ENCODE results near the gene RIMKLA.
A peak's percentile ranks its signal among the peaks of the same experiment; 100 is the strongest.

RIMKLA gene

DNA sequence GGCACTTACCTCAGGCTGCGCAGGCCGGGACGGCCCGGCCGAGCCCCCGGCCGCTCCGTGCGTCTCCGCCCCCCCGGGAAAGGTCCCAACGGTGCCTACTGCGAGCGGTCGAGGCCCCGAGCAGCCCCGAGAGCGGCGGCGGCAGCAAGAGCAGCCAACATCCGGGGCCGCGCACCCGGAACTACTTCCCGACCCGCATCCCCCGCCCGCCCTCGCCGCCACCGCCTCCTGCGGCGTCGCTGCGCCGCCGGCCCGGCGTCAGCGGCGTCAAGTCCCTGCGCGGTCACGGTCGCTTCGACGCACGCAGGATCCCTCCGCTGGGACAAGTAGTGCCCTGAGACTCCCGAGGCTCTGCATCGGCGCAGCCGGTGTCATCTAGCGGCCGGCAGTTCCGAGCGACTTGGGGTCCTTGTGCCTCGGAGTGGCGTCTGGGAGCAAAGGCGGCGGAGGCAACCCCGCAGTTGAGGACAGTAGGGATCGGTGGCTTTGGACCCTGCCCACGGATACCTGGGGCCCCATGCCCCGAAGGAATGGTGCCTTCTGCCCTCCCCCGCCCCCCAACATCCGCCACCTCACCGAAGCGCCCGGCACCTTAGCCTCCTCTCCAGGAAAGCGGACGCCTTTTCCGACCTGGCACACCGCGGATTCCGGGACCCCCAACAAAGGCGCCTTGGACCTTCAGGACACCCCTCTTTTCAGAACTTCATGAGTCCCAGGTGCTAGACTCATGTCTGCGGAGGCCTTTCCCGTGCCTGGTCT lies 45.4 kb upstream of the RIMKLA start, which contains the start of gene FOXJ3:
Gene FOXJ3, minus strand, starts transcription at position 186 of the 759 bp plus-strand sequence. CDS start 24,142 bp downstream, outside the sequence.
- Histone ChIP-seq H3K18ac (ENCODE audit: low read length) (peak within 1 kb of the TSS; percentile 95), H3K79me2 (ENCODE audit: control insufficient read depth, insufficient read depth, low read length, poor library complexity) (peaks cover 20% of the 10 kb centered on the region), H3K4me3 (ENCODE audit: low read depth, low read length) (peak within 1 kb of the TSS; percentile 94), H4K8ac (ENCODE audit: low read depth, low read length) (peak within 1 kb of the TSS; percentile 96), H4K12ac (ENCODE audit: low read depth, low read length) (peak within 1 kb of the TSS; percentile 85), H3K79me1 (ENCODE audit: low read length) (peaks cover 16% of the 10 kb centered on the region), H3K36me3 (ENCODE audit: control insufficient read depth in 1 of 2, insufficient read depth in 2 of 2, low read length in 2 of 2) (no peaks in the 10 kb centered on the region), H3K23ac (ENCODE audit: low read length) (no peak within 1 kb of the TSS), H2BK120ac (ENCODE audit: insufficient read depth, low read length, poor library complexity) (peak within 1 kb of the TSS; percentile 92), H3K4ac (ENCODE audit: low read depth, low read length) (peak within 1 kb of the TSS; percentile 100), H4K91ac (ENCODE audit: low read depth, low read length) (peak within 1 kb of the TSS; percentile 94), H2AK5ac (ENCODE audit: low read length) (peak within 1 kb of the TSS; percentile 67), H2AFZ (ENCODE audit: insufficient read depth, low read length, poor library complexity) (peak within 1 kb of the TSS; percentile 98), H3K4me2 (ENCODE audit: low read length) (peak within 1 kb of the TSS; percentile 85), H3K14ac (ENCODE audit: low read length) (peak within 1 kb of the TSS; percentile 88), H3K9me3 (ENCODE audit: insufficient read depth, low read depth, low read length) (no peaks in the 10 kb centered on the region), H3K4me1 (ENCODE audit: control insufficient read depth in 1 of 2, insufficient read depth in 2 of 2, low read length in 2 of 2) (peaks cover 7 to 8% of the 10 kb centered on the region in 2 experiments), H3K27ac (ENCODE audit: low read depth, low read length) (peak within 1 kb of the TSS; percentile 89), H2BK5ac (ENCODE audit: low read depth, low read length, poor library complexity) (peak within 1 kb of the TSS; percentile 95), H3K27me3 (ENCODE audit: insufficient read depth, low read length) (no peaks in the 10 kb centered on the region), H3K9ac (ENCODE audit: low read length) (peak within 1 kb of the TSS; percentile 91), H2BK12ac (ENCODE audit: low read length) (no peak within 1 kb of the TSS)
- WGBS (ENCODE audit: extremely low coverage, insufficient coverage, insufficient read length), result no CpG with 5 or more reads among the region's 79 CpGs
- DNase-seq, result peak; percentile 89 to 98

DNA sequence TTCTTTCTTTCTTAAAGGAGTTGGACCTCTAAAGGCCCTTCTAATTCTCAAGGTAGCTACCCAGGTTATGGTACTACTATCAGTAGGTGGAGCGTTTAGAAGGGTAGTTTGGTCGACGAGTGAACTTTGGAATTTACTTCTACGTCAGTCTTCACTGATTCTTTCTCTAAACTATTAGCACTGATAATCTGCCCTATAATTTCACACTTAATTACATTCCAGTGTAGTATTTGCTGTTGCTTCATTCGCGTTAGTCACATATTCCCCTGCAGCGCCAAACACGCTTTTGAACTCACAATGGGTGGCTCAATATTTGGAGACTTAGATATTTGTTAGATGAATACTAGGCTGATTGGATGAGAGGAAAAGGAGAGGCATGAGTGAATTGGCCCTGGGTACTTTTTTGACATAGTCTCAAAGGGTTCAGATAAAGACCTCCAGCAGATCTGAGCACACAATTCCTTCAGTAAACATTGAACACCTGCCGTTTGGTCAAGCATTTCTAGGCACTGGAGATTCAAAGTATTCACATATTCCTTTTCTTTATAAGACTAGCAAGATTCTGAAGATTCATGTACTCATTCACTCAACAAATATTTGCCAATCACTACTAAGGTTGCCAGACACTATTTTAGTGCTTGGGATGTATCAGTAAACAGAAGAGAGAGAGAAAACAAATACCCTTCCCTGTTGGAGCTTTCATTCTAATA lies 44.6 kb upstream of the RIMKLA start:
- DNase-seq, result peak; percentile 90 to 99
- Histone ChIP-seq H3K27me3 (ENCODE audit: insufficient read depth, low read length) (no peaks in the 10 kb centered on the region), H3K4me2 (ENCODE audit: low read length) (peak overlapping the region; percentile 80), H4K91ac (ENCODE audit: low read depth, low read length) (peak overlapping the region; percentile 87), H3K4ac (ENCODE audit: low read depth, low read length) (peak overlapping the region; percentile 41), H3K79me2 (ENCODE audit: control insufficient read depth, insufficient read depth, low read length, poor library complexity) (peaks cover 18% of the 10 kb centered on the region), H2BK5ac (ENCODE audit: low read depth, low read length, poor library complexity) (peak overlapping the region; percentile 68), H4K8ac (ENCODE audit: low read depth, low read length) (peak overlapping the region; percentile 86), H3K14ac (ENCODE audit: low read length) (peak overlapping the region; percentile 82), H3K23ac (ENCODE audit: low read length) (no peak overlapping the region), H2BK12ac (ENCODE audit: low read length) (no peak overlapping the region), H3K79me1 (ENCODE audit: low read length) (peaks cover 16% of the 10 kb centered on the region), H3K4me3 (ENCODE audit: low read depth, low read length) (peak overlapping the region; percentile 94), H3K27ac (ENCODE audit: low read depth, low read length) (peak overlapping the region; percentile 89), H3K36me3 (ENCODE audit: control insufficient read depth in 1 of 2, insufficient read depth in 2 of 2, low read length in 2 of 2) (no peaks in the 10 kb centered on the region), H2AFZ (ENCODE audit: insufficient read depth, low read length, poor library complexity) (peak overlapping the region; percentile 92), H3K4me1 (ENCODE audit: control insufficient read depth in 1 of 2, insufficient read depth in 2 of 2, low read length in 2 of 2) (peaks cover 7 to 8% of the 10 kb centered on the region in 2 experiments), H3K18ac (ENCODE audit: low read length) (no peak overlapping the region), H3K9me3 (ENCODE audit: insufficient read depth, low read depth, low read length) (no peaks in the 10 kb centered on the region), H2BK120ac (ENCODE audit: insufficient read depth, low read length, poor library complexity) (peak overlapping the region; percentile 65), H3K9ac (ENCODE audit: low read length) (peak overlapping the region; percentile 49), H2AK5ac (ENCODE audit: low read length) (no peak overlapping the region), H4K12ac (ENCODE audit: low read depth, low read length) (no peak overlapping the region)
- WGBS (ENCODE audit: extremely low coverage, insufficient coverage, insufficient read length), result no CpG with 5 or more reads among the region's 9 CpGs

DNA sequence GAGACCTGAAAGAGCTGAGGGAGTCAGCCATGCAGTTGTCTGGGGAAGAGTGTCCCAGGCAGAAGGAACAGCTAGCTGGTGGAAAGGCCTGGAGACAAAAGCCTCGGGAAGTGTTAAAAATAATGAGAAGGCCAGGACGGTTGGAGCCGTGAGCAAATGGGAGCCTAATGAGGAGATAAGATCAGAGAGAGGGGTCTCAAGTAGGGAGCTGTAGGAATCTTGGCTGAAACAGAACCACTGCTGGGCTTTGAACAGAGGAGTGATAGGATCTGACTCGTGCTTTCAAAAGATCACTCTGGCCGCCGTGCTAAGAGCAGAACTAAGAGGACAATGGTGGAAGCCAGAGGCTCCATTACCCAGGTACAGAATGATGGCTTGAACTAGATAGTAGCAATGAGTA lies 43.6 kb upstream of the RIMKLA start:
- H2BK12ac ChIP-seq (ENCODE audit: low read length), result peak overlapping the region; percentile 41
- H3K9ac ChIP-seq (ENCODE audit: low read length), result no peak overlapping the region
- no peak overlapping the region for H3K23ac ChIP-seq (ENCODE audit: low read length)
- H2AFZ ChIP-seq (ENCODE audit: insufficient read depth, low read length, poor library complexity), result peak overlapping the region; percentile 25
- H4K91ac ChIP-seq (ENCODE audit: low read depth, low read length), result no peak overlapping the region
- H3K4me2 ChIP-seq (ENCODE audit: low read length), result no peak overlapping the region
- H3K27me3 ChIP-seq (ENCODE audit: insufficient read depth, low read length), result no peaks in the 10 kb centered on the region
- no peak overlapping the region for H3K4me3 ChIP-seq (ENCODE audit: low read depth, low read length)
- peak overlapping the region; percentile 73 for H3K27ac ChIP-seq (ENCODE audit: low read depth, low read length)
- no peaks in the 10 kb centered on the region for H3K36me3 ChIP-seq (ENCODE audit: control insufficient read depth in 1 of 2, insufficient read depth in 2 of 2, low read length in 2 of 2)
- H3K18ac ChIP-seq (ENCODE audit: low read length), result no peak overlapping the region
- no peak overlapping the region for H2AK5ac ChIP-seq (ENCODE audit: low read length)
- peaks cover 16% of the 10 kb centered on the region for H3K79me1 ChIP-seq (ENCODE audit: low read length)
- H3K14ac ChIP-seq (ENCODE audit: low read length), result no peak overlapping the region
- WGBS (ENCODE audit: extremely low coverage, insufficient coverage, insufficient read length), result no CpG with 5 or more reads among the region's 6 CpGs
- H4K12ac ChIP-seq (ENCODE audit: low read depth, low read length), result no peak overlapping the region
- H2BK120ac ChIP-seq (ENCODE audit: insufficient read depth, low read length, poor library complexity), result no peak overlapping the region
- H3K4ac ChIP-seq (ENCODE audit: low read depth, low read length), result no peak overlapping the region
- peaks cover 14% of the 10 kb centered on the region for H3K79me2 ChIP-seq (ENCODE audit: control insufficient read depth, insufficient read depth, low read length, poor library complexity)
- DNase-seq, result peak in 1 of 2 donors; percentile 57
- peak overlapping the region; percentile 77 for H4K8ac ChIP-seq (ENCODE audit: low read depth, low read length)
- H3K9me3 ChIP-seq (ENCODE audit: insufficient read depth, low read depth, low read length), result no peaks in the 10 kb centered on the region
- H3K4me1 ChIP-seq (ENCODE audit: control insufficient read depth in 1 of 2, insufficient read depth in 2 of 2, low read length in 2 of 2), result peaks cover 7 to 8% of the 10 kb centered on the region in 2 experiments
- H2BK5ac ChIP-seq (ENCODE audit: low read depth, low read length, poor library complexity), result peak overlapping the region; percentile 35

DNA sequence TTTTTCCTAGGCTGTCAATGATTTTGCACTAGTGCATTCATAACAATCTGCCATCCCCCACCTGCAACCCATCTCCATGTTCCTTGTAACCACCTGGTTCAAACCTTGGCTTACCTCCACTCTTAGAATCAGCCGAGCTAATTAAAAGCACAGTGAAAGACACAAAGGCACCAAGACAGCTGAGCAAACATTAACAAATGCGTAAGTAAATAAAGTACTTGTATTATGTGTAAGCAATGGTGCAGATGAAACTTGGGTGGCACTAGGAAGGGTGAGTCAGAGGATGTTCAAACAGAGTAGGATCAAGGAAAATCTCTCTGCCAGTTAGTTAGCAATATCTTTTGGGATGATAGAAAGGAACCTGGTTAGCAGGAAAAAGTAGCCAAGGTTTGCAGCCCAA lies 40.5 kb upstream of the RIMKLA start:
- Histone ChIP-seq H3K79me2 (ENCODE audit: control insufficient read depth, insufficient read depth, low read length, poor library complexity) (peaks cover 4% of the 10 kb centered on the region), H3K4me2 (ENCODE audit: low read length) (no peak overlapping the region), H3K79me1 (ENCODE audit: low read length) (peaks cover 9% of the 10 kb centered on the region), H3K36me3 (ENCODE audit: control insufficient read depth in 1 of 2, insufficient read depth in 2 of 2, low read length in 2 of 2) (no peaks in the 10 kb centered on the region), H3K27me3 (ENCODE audit: insufficient read depth, low read length) (no peaks in the 10 kb centered on the region), H3K23ac (ENCODE audit: low read length) (no peak overlapping the region), H2AK5ac (ENCODE audit: low read length) (no peak overlapping the region), H3K9ac (ENCODE audit: low read length) (no peak overlapping the region), H2AFZ (ENCODE audit: insufficient read depth, low read length, poor library complexity) (no peak overlapping the region), H3K4me3 (ENCODE audit: low read depth, low read length) (no peak overlapping the region), H3K9me3 (ENCODE audit: insufficient read depth, low read depth, low read length) (no peaks in the 10 kb centered on the region), H4K91ac (ENCODE audit: low read depth, low read length) (no peak overlapping the region), H3K4ac (ENCODE audit: low read depth, low read length) (no peak overlapping the region), H3K14ac (ENCODE audit: low read length) (no peak overlapping the region), H4K8ac (ENCODE audit: low read depth, low read length) (no peak overlapping the region), H4K12ac (ENCODE audit: low read depth, low read length) (no peak overlapping the region), H3K27ac (ENCODE audit: low read depth, low read length) (no peak overlapping the region), H2BK5ac (ENCODE audit: low read depth, low read length, poor library complexity) (no peak overlapping the region), H3K4me1 (ENCODE audit: control insufficient read depth in 1 of 2, insufficient read depth in 2 of 2, low read length in 2 of 2) (peaks cover 7 to 8% of the 10 kb centered on the region in 2 experiments), H2BK120ac (ENCODE audit: insufficient read depth, low read length, poor library complexity) (no peak overlapping the region), H3K18ac (ENCODE audit: low read length) (no peak overlapping the region), H2BK12ac (ENCODE audit: low read length) (no peak overlapping the region)
- WGBS (ENCODE audit: extremely low coverage, insufficient coverage, insufficient read length), result no CpG with 5 or more reads among the region's 2 CpGs
- no peak for DNase-seq

All from trophoblast cell (in vitro differentiated cells and primary cell).